ENCODE measurements around the gene NPBWR2.

Gene NPBWR2

DNA sequence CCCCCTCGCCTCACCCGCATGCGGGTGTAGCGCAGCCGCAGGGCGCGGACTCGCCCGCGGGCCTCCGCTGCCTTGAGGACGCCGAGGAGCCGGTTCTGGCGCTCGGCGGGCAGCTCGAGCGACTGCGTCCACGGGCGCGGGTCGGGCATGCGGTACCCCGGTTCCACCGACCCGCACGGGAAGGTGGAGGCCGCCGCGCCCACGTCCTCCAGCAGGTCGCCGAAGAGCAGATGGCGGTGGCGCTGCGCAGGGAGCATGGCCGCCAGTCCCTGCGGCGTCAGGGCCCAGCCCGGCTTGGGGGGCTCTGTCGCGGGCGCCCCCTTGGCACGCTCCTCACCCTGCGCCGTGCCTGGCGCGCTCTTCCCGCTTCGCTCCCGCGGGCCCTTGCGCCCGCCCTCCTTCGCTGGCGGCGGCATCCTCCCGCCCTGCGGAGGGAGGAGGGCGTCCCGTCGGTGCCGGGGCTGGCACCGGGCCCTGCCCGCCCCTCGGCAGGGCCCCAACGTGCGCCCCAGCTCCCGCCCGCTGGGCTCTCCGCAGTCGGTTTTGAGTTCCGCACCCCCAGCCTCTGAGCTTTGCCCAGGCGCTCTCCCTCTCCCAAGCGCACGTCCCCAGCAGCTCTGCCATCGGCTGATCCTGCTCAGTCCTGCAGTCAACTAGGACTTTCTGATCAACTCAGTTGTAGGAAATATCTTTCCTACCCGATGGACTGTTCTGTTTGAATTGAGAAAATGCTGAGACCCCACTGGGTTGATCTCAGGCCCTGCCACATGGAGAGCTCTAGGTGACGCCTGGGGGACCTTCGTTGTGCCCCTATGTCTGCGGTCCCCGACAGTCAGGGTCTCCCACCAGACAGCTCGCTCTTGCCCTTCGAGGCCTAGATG lies 23.3 kb downstream of the NPBWR2 start, which contains the start of gene LKAAEAR1:
Gene LKAAEAR1 (minus strand): TSS at position 595 of the 881 bp plus-strand sequence. CDS start 179 bp downstream, at position 416.
- no peak for DNase-seq

GRCh38 chr20:64083378-64083803 lies 24.0 kb downstream of the NPBWR2 start:
- DNase-seq: peak; percentile 68

DNA sequence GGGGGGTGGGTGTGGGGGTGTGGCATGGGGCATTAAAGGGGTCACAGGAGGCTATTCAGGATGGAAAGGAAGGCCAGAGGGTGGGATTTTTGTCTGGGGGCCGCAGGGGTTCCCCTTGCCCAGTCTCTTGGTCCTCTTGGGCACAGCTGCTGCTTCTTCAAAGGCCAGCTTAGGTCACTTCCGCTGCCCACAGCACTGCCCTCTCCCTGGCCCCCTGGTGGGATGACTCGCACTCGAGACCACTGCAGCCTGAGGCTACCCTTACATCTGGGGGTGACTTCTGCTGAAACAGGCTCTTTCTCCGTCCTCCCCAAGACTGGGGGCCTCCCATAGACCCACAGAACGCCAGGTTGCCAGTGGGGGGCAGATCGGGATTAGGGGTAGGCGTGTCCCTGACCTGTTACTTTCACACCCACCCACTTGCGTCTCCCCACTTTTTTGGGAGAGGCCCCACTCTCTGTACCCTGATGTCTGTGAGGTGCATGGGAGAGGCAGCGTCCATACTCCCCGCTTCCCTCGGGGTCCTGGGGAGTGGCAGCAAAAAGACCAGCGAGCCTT lies 24.5 kb downstream of the NPBWR2 start:
- DNase-seq: no peak

GRCh38 chr20:64082126-64082731 lies 25.1 kb downstream of the NPBWR2 start:
- DNase-seq: no peak

GRCh38 chr20:64081624-64081964 lies 25.8 kb downstream of the NPBWR2 start:
- DNase-seq: no peak

DNA sequence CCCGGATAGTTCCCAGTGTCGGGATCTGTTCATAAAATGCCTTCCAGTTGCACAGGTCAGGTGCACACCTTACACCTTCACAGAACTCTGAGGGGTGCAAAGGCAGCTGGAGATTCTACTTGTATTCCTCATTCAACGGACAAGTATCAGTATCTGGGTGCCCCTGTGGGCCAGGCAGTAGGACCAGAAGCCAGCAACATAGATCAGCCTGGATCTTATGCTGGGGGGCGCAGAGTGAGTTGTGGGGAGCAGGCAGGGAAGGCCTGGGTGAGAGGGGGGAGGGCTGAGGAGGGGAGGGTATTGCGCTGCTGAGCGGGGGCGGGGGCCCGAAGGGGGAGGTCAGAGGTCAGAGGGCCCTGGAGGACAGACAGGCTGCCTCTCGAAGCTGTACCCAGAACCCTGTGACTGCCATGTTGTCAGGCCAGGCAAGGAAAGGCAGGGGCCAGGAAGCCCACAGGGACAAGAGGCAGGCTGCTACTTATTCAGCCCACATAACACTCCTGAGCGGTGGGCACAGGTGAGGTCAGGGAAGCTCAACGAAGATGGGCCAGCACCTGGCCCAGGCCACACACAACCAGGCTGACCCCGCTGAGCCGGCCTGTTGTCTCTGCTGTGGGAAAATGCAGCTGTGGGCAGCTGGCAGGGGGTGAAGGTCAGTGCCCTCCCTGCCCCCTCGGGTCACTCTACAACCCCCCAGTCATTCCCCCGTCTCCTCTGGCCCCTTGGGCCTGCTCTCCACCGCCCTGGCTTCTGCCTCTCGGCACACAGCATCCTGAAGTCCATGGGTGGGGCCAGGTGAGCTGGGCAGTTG lies 26.3 kb downstream of the NPBWR2 start:
- no peak for DNase-seq

- no peak for DNase-seq
Measured at GRCh38 chr20:64080013-64080812, 27.2 kb downstream of the NPBWR2 start, which contains the start of gene OPRL1. OPRL1 (plus strand) TSS chr20:64080082; CDS start chr20:64092721, 12,639 bp downstream.

DNA sequence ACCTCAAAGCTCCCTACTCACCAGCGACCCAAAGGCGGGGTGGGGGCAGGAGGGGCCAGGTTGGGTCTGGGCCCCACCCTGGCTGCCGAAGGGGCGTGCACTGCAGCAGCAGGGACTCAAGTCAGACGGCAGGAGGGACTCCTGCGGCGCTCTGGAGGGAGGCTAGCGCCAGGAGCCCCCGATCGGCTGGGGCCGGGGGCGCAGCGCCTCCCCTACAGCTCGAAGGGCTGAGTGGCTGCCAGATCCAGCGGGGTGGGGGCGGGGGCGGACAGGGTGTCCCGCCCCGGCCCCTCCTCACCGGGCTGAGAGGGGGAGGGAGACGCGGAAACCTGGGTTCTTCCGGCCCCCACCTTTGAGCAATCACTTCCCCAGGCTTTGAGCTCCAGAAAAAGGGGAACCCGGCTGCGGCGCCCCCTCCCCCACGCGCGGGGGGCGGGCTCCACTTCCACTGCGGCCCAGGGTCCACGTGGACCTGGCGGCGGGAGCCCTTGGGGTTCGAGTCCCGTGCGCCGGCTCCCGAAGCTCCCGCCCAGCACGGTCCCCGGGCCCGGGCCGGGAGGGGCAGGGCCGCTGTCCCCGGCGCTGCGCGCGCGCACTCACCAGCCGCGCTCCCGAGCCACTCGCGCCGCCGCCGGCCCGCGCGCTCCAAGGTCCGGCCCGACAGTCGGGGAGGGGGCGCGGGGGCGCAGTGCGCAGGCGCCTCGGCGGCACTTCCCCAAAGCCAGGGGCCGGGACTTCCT lies 27.9 kb downstream of the NPBWR2 start, which contains the start of gene RGS19:
Gene RGS19 (minus strand): TSS at position 246 of the 740 bp plus-strand sequence. CDS start 2,632 bp downstream, outside the sequence.
- DNase-seq: no peak

- no peak for DNase-seq
Measured at GRCh38 chr20:64078934-64079272, 28.5 kb downstream of the NPBWR2 start.

DNA sequence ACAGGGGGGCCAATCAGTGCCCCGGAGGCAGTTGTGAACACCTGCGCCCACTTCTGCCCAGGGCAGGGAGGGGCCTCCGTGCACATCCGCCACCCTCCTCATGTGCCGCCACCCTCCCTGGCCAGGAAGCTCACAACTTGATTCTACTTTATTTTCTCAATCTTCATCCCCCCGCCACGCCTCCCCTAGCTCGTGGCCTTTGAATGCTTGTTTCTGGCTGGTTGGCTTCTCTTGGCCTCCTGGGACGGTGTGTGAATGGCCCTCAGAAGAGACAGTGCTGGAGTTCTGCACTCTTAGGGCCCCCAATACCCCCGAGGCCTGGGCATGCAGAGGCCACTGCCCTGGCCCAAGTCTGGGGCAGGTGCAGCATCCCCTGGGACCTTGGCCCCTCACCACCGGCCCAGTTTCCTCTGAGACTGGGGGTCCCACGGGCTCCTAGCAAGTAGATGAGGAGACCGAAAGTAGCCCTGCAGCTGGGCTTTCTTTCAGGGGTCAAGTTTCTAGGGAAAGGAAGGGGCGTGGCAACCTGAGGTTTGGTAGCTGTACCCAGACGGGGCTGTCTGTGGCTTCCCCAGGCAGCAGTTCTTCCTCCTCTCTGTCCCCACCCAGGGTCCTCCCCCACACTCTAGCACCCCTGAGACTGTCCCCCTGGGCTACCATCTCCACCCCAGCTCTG lies 29.4 kb downstream of the NPBWR2 start:
- DNase-seq: no peak

DNA sequence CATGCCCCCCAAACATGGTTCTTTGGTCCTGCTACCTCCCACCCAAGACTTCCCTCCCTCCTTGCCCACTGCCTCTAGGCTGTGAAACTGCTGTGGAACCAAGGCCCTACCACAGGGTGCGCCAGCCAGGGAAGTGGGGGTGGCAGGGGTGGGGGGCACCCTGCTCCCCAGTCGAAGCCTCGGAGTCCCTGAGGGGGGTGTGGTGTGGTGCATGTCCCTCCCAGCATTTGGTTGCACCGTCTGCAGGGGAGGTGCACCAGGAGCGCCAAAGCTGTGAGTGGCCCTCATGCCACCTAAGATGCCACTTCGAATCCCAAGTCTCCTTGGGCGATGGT lies 29.9 kb downstream of the NPBWR2 start:
- no peak for DNase-seq

DNA sequence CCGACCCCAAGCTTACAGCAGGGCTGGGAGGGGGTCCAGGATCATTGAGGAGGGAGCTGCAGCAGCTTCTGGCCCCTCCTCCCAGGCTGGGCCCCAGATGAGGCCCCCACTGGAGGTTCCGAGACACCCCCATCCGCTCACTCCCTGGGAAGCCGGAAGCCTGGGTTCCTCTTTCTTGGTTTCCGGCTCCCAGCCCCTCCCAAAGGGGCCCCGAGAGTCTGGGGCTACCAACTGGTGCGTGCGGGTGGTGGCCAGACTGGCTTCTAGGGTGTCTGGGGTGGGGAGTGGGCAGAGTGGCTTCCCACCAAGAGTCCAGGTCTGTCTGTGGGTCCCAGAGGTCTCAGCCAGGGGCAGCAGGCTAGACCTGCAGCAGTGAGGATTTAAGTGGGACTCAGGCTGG lies 30.3 kb downstream of the NPBWR2 start:
- DNase-seq: no peak

DNA sequence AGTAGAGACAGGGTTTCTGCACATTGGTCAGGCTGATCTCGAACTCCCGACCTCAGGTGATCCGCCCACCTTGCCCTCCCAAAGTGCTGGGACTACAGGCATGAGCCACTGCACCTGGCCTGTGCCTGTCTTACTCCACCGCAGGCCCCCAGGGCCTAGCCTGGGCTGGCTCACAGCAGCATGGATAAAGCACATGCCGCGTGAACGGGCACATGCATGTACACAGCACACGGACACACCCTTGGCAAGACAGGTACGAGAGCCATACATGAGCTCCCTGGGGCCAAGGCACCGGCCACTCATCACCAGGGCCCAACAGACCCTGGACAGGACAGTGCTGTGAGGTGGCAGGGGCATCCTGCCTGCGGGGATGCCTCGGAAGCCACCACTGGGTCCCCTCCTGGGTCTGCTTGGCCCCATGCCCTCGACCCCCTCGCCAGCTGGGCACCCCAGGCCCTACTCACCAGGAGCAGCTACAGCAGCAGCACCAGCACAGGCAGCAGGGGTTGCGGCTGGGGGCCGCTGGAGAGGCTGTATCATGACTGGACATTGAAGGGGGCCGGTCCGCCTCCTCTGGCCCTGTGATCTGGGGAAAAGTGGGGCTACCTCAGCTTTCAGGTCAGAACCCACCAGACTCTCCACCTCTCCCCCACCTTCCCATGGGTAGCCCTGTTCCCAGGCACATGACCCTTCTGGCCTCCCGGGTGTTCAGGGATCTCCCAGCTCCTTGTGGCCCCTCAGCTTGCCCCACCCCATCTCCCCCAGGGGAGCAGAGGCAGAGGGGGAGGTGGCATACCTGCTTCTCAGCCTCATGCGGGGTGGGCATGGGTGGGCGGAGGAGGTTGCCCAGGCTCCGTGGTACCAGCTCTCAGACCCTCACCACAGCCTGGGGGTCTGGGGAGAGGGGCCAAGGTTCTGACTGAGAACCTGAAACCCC lies 31.0 kb downstream of the NPBWR2 start:
- no peak for DNase-seq

- no peak for DNase-seq
Measured at GRCh38 chr20:64075556-64075955, 31.8 kb downstream of the NPBWR2 start.

DNA sequence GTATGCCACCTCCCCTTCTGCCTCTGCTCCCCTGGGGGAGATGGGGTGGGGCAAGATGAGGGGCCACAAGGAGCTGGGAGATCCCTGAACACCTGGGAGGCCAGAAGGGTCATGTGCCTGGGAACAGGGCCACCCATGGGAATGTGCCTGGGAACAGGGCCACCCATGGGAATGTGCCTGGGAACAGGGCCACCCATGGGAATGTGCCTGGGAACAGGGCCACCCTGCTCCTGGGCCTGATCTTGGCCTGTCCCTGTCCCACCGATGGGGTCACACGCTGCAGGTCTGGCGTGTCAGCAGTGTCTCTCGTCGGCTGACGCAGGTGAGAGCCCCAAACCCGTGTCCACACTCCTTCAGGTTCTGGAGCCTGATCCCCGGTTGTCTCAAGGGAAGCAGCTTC lies 32.4 kb downstream of the NPBWR2 start:
- no peak for DNase-seq

DNA sequence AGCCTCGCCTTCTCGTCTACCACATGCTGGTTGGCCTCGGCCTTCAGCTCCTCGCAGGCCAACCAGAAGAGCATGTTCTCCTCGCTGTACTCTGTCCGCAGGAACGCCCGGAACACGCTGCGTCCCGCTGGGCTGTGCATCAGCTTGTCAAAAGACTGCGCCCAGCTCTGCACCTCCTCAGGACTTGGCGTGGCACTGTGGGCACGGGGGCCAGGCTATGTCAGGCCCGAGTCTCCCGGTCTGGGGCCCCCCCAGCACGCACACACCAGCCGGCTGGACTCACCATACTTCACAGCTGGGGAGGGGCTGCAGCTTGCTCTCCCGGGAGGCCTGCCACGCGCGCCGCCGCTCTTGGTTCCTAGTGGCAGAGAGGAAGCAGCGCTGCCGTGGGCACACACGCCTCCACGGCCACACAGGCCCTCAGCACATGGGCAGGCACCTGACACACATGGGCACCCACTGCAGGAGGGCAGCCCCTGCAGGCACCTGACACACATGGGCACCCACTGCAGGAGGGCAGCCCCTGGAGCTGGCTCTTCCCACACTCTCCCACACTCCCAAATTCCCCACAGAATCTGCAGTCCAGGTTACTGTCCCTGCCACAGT lies 33.1 kb downstream of the NPBWR2 start:
- no peak for DNase-seq

GRCh38 chr20:64073476-64074183 lies 33.7 kb downstream of the NPBWR2 start:
- DNase-seq: no peak

GRCh38 chr20:64072498-64073063 lies 34.8 kb downstream of the NPBWR2 start:
- no peak for DNase-seq
